Endothelial cell (in vitro differentiated cells): ENCODE results near the gene PSMB7. TPM values are rescaled to one million over a fixed set of nuclear protein-coding genes. Genes with fewer than 3 reads are reported as not detected.

ENCODE experiments used
- DNase-seq: peaks from one replicate; pipeline ENCODE4 v3.0.0; 2021; ENCODE audit warnings: low spot score
- H3K27ac Mint-ChIP-seq: one replicate; pipeline ENCODE4 v1.8.0; 2021; ENCODE audit warnings: mixed read lengths, inconsistent platforms; ENCODE audit not compliant: unreplicated experiment
- H3K27me3 Mint-ChIP-seq: one replicate; pipeline ENCODE4 v1.8.0; 2021; ENCODE audit warnings: mild to moderate bottlenecking, moderate library complexity, mixed read lengths, inconsistent platforms; ENCODE audit not compliant: unreplicated experiment
- H3K36me3 Mint-ChIP-seq: one replicate; pipeline ENCODE4 v1.8.0; 2021; ENCODE audit warnings: mild to moderate bottlenecking, low read depth, mixed read lengths, inconsistent platforms; ENCODE audit not compliant: unreplicated experiment
- H3K4me1 Mint-ChIP-seq: one replicate; pipeline ENCODE4 v1.8.0; 2021; ENCODE audit warnings: mild to moderate bottlenecking, mixed read lengths, inconsistent platforms; ENCODE audit not compliant: unreplicated experiment
- H3K4me3 Mint-ChIP-seq: one replicate; pipeline ENCODE4 v1.8.0; 2021; ENCODE audit warnings: mild to moderate bottlenecking, mixed read lengths, inconsistent platforms; ENCODE audit not compliant: unreplicated experiment
- H3K9me3 Mint-ChIP-seq: one replicate; pipeline ENCODE4 v1.8.0; 2021; ENCODE audit warnings: mixed read lengths, inconsistent platforms; ENCODE audit not compliant: unreplicated experiment
- CTCF ChIP-seq: fragments of 200-600 bp; sonication (generic); IDR thresholded peaks from one replicate; pipeline ENCODE4 v1.5.0; 2021; ENCODE audit warnings: antibody characterized with exemption; ENCODE audit not compliant: unreplicated experiment
- total RNA-seq: library from RNA; stranded (reverse); fragmentation: NEBNext Ultra II Directional; extraction: Animal tissue kit (Norgen Biotek cat#: 25700); gene quantifications from one replicate; pipeline ENCODE4 v1.2.1, GENCODE V29; 2021; ENCODE audit not compliant: unreplicated experiment

Gene PSMB7
- total RNA-seq, 1 donor from 2014 or later, result 180 TPM

GRCh38 chr9:124450931-124451661 is 35.9 kb upstream of the PSMB7 start:
- no peak overlapping the region for H3K27ac Mint-ChIP-seq

GRCh38 chr9:124450241-124450924 is 35.1 kb upstream of the PSMB7 start, which contains the start of gene ADGRD2:
TSS of gene ADGRD2 (plus strand) at chr9:124450451. CDS start at chr9:124451667, 1,216 bp downstream.
- Mint-ChIP-seq H3K27me3 (peaks cover 7% of the 10 kb centered on the region), H3K36me3 (no peaks in the 10 kb centered on the region), H3K4me1 (peaks cover 5% of the 10 kb centered on the region), H3K27ac (no peak within 1 kb of the TSS), H3K9me3 (no peaks in the 10 kb centered on the region), H3K4me3 (peak within 1 kb of the TSS; percentile 47)
- no peak for TF ChIP-seq CTCF
- DNase-seq, result peak; percentile 47

More at GRCh38 chr9:124450931-124451661, 35.9 kb upstream of the PSMB7 start:
- Mint-ChIP-seq H3K9me3 (no peaks in the 10 kb centered on the region), H3K4me1 (peaks cover 5% of the 10 kb centered on the region), H3K36me3 (no peaks in the 10 kb centered on the region), H3K27me3 (peaks cover 7% of the 10 kb centered on the region), H3K4me3 (no peak overlapping the region)
- DNase-seq, result no peak
- no peak for TF ChIP-seq CTCF

- Mint-ChIP-seq H3K9me3 (no peaks in the 10 kb centered on the region), H3K4me3 (peak overlapping the region; percentile 47), H3K27me3 (peaks cover 7% of the 10 kb centered on the region), H3K4me1 (peaks cover 5% of the 10 kb centered on the region), H3K27ac (no peak overlapping the region), H3K36me3 (no peaks in the 10 kb centered on the region)
- TF ChIP-seq CTCF, result no peak
- DNase-seq, result no peak
These were observed 34.3 kb upstream of the PSMB7 start for GRCh38 chr9:124449381-124450151.

GRCh38 chr9:124448019-124448418 is 32.8 kb upstream of the PSMB7 start:
- peaks cover 5% of the 10 kb centered on the region for H3K4me1 Mint-ChIP-seq
- H3K36me3 Mint-ChIP-seq, result no peaks in the 10 kb centered on the region
- H3K27ac Mint-ChIP-seq, result no peak overlapping the region
- TF ChIP-seq CTCF, result no peak
- peaks cover 7% of the 10 kb centered on the region for H3K27me3 Mint-ChIP-seq
- no peak overlapping the region for H3K4me3 Mint-ChIP-seq
- no peak for DNase-seq
- H3K9me3 Mint-ChIP-seq, result no peaks in the 10 kb centered on the region
